ENCODE measurements around the gene EEF2KMT.

Gene EEF2KMT

DNA sequence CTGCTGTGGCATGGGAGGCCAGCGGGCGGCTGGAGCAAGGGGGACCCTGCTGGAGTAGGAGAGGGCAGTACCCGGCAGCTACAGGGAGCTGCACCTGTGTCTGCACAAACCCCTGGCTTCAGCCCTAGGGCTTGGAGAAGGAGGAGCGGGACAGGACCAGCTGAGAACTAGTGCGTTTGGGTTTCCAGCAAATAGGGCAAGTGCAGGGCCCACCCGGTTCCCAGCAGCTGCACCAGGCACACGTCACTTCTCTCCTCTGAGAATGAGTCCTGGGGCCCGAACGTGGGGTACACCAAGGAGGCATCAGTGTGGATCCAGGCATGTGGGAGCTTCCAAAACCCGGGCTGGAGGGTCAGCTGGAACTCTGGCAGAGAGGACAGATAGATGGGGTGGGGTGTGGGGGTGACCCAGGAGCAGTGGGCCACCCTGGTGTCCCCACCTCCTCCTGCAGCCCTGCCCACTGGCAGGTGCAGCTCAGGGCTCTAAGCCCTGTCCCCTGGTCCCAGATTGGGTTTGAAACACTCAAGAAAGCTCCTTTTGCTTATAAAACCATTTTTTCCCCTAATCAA is 37.4 kb downstream of the EEF2KMT start:
- TF ChIP-seq FOXP2 (optimal IDR thresholded peaks at IDR 0.05; ENCODE audit: borderline replicate concordance, extremely low read depth, extremely low read length, insufficient read depth) (no peak), SIN3A (IDR thresholded peaks at IDR 0.05; ENCODE audit: borderline replicate concordance, insufficient read depth, low read length) (no peak)
- TF ChIP-seq, protein P1, sequence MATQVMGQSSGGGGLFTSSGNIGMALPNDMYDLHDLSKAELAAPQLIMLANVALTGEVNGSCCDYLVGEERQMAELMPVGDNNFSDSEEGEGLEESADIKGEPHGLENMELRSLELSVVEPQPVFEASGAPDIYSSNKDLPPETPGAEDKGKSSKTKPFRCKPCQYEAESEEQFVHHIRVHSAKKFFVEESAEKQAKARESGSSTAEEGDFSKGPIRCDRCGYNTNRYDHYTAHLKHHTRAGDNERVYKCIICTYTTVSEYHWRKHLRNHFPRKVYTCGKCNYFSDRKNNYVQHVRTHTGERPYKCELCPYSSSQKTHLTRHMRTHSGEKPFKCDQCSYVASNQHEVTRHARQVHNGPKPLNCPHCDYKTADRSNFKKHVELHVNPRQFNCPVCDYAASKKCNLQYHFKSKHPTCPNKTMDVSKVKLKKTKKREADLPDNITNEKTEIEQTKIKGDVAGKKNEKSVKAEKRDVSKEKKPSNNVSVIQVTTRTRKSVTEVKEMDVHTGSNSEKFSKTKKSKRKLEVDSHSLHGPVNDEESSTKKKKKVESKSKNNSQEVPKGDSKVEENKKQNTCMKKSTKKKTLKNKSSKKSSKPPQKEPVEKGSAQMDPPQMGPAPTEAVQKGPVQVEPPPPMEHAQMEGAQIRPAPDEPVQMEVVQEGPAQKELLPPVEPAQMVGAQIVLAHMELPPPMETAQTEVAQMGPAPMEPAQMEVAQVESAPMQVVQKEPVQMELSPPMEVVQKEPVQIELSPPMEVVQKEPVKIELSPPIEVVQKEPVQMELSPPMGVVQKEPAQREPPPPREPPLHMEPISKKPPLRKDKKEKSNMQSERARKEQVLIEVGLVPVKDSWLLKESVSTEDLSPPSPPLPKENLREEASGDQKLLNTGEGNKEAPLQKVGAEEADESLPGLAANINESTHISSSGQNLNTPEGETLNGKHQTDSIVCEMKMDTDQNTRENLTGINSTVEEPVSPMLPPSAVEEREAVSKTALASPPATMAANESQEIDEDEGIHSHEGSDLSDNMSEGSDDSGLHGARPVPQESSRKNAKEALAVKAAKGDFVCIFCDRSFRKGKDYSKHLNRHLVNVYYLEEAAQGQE (IDR thresholded peaks at IDR 0.05; ENCODE audit: insufficient read depth in 1 of 2, low read depth in 2 of 2, low read length in 2 of 2): no peak

- TF ChIP-seq POLR2AphosphoS5 (IDR thresholded peaks at IDR 0.05; ENCODE audit: low read depth, low read length) (no peak), SIN3A (IDR thresholded peaks at IDR 0.05; ENCODE audit: borderline replicate concordance, insufficient read depth, low read length) (no peak), FOXP2 (optimal IDR thresholded peaks at IDR 0.05; ENCODE audit: borderline replicate concordance, extremely low read depth, extremely low read length, insufficient read depth) (no peak), TAF1 (IDR thresholded peaks at IDR 0.05; ENCODE audit: borderline replicate concordance, insufficient read depth, low read length) (no peak)
- TF ChIP-seq, protein P1 (IDR thresholded peaks at IDR 0.05; ENCODE audit: insufficient read depth in 1 of 2, low read depth in 2 of 2, low read length in 2 of 2): no peak
Measured at GRCh38 chr16:5059386-5060072, 38.1 kb downstream of the EEF2KMT start.

DNA sequence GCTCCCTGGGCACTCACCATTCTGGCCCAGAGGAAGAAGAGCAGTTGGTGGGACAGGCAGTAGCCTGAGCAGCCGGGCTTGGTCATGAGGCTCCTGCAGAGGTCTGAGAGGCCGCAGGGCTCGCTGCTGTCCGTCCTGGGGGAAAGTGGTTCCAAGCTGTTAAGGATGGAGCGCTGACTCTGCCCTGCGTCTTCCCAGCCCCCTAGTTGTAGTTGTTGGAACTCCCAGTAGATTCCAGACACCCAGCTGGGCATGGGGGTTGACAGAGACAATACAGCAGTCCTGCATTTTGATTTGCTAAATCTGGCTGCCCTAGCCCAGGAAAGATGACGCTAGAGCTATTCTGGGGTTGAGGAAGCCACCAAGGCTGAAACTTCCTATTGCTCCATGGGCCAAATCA is 39.1 kb downstream of the EEF2KMT start:
- no peak for TF ChIP-seq POLR2AphosphoS5 (IDR thresholded peaks at IDR 0.05; ENCODE audit: low read depth, low read length)
- no peak for TF ChIP-seq TAF1 (IDR thresholded peaks at IDR 0.05; ENCODE audit: borderline replicate concordance, insufficient read depth, low read length)
- no peak for TF ChIP-seq FOXP2 (optimal IDR thresholded peaks at IDR 0.05; ENCODE audit: borderline replicate concordance, extremely low read depth, extremely low read length, insufficient read depth)
- TF ChIP-seq SIN3A (IDR thresholded peaks at IDR 0.05; ENCODE audit: borderline replicate concordance, insufficient read depth, low read length): no peak
- TF ChIP-seq, protein P1 (IDR thresholded peaks at IDR 0.05; ENCODE audit: insufficient read depth in 1 of 2, low read depth in 2 of 2, low read length in 2 of 2): no peak

DNA sequence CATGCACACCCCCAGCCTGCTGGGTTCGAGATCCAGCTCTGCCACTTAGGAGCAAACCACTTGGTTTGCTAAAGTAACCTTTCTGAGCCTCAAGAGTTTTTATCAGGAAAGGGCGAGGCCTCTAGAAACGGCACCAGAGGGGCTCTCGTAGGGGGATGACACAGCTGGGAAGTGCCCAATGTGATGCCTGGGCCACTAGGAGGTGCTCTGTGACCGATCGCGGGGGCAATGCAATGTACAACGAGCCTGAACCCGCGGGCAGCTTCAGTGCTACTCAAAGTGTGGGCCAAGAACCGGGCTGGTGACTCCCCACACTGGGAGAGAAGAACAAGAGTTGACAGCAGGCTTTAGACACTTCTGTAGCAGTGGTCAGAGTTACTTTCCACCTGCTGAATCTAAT is 41.2 kb downstream of the EEF2KMT start:
- TF ChIP-seq FOXP2 (optimal IDR thresholded peaks at IDR 0.05; ENCODE audit: borderline replicate concordance, extremely low read depth, extremely low read length, insufficient read depth) (no peak), POLR2AphosphoS5 (IDR thresholded peaks at IDR 0.05; ENCODE audit: low read depth, low read length) (no peak), SIN3A (IDR thresholded peaks at IDR 0.05; ENCODE audit: borderline replicate concordance, insufficient read depth, low read length) (no peak), TAF1 (IDR thresholded peaks at IDR 0.05; ENCODE audit: borderline replicate concordance, insufficient read depth, low read length) (no peak)
- TF ChIP-seq, protein P1 (IDR thresholded peaks at IDR 0.05; ENCODE audit: insufficient read depth in 1 of 2, low read depth in 2 of 2, low read length in 2 of 2): no peak

Data from PFSK-1 (cell line).